Measurements from ENCODE around the gene SGO1.
A peak's percentile ranks its signal among the peaks of the same experiment; 100 is the strongest.
"Not testable (repeated sequence)": the region's sequence is repeated elsewhere in the genome, so short reads cannot be mapped to it uniquely, and the experiment has no call there.

The SGO1 gene

GRCh38 chr3:20185679-20186599, at the start of gene SGO1:
Gene SGO1, minus strand, starts transcription at chr3:20186206. Its CDS starts 2,179 bp downstream, at chr3:20184027.
- DNase-seq: peak; percentile 100

DNA sequence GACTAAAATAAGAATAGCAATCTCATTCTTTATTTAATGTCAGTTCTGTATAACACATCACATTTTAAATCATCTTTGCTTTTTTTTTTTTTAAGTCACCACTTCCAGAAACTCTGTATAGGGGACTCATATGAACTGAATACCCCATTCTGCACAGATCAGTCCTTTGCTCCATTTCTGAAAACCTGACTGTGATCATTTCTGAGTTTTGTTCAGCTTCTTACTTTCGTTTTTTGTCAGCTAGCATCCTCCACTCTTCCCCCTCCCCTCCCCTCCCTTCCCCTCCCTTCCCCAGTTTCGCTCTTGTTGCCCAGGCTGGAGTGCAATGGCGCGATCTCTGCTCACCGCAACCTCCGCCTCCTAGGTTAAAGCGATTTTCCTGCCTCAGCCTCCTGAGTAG, 49.8 kb upstream of the SGO1 start:
- DNase-seq: no peak

DNA sequence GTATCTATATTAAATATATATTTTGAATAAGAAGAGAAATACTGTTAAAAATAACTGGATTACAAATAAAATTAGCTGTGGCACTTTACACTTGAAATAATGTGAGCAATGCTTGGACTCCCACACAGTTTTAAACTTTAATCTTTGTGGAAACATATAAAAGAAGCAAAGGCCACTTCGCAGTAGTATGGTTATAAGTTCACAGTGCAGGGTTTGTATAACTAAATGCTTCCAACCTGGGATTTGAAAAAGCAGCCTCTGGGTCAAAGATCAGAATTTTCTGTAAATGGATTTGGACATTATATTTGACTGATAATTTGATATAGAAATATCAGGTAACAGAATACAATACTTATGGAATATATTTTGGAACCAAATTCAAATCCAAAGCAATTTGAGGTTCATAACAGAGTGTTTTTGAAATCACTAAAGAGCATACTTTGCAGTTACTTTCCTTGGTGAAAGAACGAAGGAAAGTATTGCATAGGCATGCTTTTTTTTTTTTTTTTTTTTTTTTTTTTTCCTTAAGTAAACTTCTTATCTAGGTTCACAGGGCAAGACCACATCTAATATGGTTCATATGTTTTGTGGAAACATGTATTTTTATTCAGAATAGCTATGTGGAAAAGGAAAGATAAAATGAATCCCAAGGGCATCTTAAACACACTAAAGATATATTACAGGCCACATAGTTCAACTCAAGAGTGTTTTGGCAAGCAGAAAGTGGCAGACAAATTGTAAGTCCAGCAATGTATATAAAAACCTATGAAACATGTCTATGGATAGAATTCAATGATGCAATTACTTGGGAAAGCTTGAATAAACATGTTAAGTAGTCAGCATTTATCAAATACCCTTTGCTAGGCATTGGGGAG, 47.1 kb upstream of the SGO1 start:
- DNase-seq: no peak

GRCh38 chr3:20230954-20231353, 44.9 kb upstream of the SGO1 start:
- no peak for DNase-seq

- DNase-seq: no peak
These were observed 39.8 kb upstream of the SGO1 start for GRCh38 chr3:20225769-20226168.

GRCh38 chr3:20222274-20222673, 36.3 kb upstream of the SGO1 start:
- DNase-seq: no peak

- DNase-seq: no peak
These were observed 32.2 kb upstream of the SGO1 start for GRCh38 chr3:20218215-20218614.

GRCh38 chr3:20215636-20216035, 29.6 kb upstream of the SGO1 start:
- no peak for DNase-seq

- DNase-seq: not testable (repeated sequence)
These were observed 27.5 kb upstream of the SGO1 start for GRCh38 chr3:20213491-20213890.

GRCh38 chr3:20207945-20208344, 21.9 kb upstream of the SGO1 start:
- DNase-seq: not testable (repeated sequence)

- not testable (repeated sequence) for DNase-seq
These were observed 19.9 kb upstream of the SGO1 start for GRCh38 chr3:20205898-20206297.

GRCh38 chr3:20201143-20201542, 15.1 kb upstream of the SGO1 start:
- DNase-seq: no peak

- DNase-seq: no peak
These were observed 11.8 kb upstream of the SGO1 start for GRCh38 chr3:20197775-20198174.

- DNase-seq: no peak
These were observed 8.9 kb upstream of the SGO1 start for GRCh38 chr3:20194793-20195460.

DNA sequence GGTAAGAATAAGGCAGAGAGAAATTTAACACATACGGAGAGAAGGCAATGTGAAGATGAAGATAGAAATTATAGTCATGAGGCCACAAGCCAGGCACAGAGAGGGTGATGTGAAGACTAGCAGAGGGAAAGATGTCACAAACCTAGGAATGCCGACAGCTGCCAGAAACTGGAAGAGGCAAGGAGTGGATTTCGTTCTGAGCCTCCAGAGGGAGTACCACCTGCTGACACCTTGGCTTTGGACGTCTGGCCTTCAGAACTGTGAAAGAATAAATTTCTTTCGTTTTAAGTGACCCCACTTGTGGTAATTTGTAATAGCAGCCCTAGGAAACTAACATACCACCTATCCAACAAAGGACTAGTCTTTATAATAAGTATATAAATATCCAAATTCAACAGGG, 5.0 kb upstream of the SGO1 start:
- no peak for DNase-seq

GRCh38 chr3:20186600-20187004, 596 bp upstream of the SGO1 start:
- no peak for DNase-seq

DNA sequence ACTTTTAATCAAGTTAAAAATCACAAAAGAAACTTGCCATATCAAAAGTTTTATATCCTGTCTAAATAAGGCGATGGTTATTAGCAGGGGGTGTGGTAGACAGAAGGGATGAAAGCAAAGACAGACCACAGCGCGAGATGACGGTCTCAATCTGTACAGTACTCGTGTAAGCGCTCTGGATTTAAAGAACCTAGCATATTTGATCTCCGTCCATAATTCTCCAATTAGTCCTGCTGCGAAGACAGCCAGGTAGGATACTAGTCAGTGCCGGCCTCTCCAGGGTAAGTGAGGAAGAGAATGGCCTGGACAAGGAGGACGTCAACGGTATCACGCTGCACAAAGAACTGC, 701 bp downstream of the SGO1 start:
- DNase-seq: no peak

DNA sequence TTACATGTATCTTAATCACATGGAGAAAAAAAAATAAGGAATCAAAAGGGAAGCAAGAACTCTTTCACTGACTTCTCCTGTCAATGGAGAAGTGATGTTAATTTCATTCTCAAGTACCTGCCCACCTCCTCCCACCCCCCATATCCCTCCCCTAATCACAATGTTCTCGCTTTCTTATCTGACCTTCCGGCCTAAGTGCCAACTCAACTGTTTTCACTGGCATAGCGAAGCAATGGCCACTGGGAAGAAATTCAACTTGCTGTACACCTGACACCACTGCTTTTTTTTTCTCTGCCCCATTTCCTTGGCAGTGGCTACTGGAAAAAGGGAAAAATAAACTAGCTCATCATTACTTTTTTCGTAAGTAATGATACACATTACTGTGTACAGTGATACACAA, 3.8 kb downstream of the SGO1 start:
- no peak for DNase-seq

DNA sequence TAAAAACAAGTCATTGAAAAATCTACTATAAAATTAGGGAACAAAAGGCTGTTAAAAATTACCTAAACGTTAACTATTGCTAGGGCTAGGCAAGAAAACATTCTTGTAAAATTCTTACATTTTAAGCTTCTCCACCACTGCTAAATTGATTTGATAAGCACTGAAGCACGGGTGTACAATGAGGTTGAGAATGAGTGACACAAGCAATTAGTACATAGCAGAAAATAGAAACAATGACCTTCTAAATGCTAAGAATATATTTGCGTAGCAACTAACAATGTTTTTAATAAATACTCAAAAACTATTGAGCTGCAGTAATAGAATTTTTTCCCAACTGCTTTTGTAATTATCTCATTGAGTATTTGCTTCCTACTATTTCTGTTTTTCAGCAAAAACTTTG, 4.7 kb downstream of the SGO1 start:
- DNase-seq: no peak

GRCh38 chr3:20173844-20174410, 12.1 kb downstream of the SGO1 start:
- no peak for DNase-seq

DNA sequence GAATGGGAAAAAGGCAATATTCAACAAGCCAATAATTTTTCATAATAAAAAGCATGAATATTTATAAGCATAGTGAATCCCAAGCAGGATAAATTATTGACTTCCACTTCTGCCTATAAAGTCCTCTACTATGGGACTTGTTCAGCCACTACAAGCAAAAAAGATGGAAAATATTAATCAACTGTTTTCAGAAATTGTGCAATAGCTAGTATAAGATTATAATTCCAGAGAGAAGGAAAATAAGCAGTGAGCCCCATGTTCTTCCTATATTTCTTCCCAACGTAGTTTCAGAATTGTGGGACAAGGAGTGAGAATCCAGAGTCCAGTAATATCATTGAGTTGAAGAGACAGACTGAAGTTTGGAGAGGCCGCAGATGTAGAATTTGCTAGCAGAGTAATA, 24.3 kb downstream of the SGO1 start:
- no peak for DNase-seq

DNA sequence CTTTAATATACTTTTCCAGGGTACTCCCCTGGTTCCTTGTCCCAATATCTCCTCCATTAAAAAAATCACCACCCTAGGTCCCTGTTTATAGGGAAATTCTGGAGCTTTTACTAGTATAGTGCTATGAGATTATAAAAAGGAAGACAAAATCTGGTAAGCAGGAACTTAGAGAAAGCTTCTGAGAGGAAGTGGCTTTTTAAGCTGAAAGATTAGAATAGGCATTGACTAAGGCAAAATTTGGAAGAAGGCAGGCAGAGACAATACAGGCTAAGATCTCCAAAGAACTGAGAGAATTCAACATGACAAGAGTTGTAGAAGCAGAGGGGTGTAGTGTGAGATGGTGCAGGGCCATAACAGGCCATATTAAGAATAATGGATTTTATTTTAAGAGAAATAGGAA, 25.8 kb downstream of the SGO1 start:
- no peak for DNase-seq

DNA sequence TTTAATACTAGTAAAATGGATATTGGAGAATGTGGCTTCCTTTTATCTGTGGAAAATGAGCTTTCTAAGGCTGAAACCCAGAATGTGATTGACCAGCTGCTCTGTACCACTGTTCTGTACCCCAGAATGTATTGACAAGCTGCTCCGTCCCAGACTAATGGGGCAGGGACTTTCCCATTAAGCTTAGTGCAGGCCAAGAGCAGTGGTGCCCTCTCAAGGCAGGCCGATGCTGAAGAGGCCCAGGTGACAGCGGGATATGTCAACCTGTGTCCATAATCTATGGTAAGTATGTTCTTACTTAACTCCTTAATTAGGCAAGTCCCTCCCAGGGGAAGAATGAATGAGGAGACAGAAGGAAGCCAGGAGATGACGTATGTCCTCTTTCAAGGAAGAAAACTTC, 31.1 kb downstream of the SGO1 start:
- no peak for DNase-seq
